GM12875 (cell line): ENCODE data around the gene ADCY9.

Experiments used
- H3K4me3 ChIP-seq: one replicate; pipeline ENCODE4 v1.5.1; 2011; ENCODE audit warnings: low read depth, low read length, control low read depth
- TF ChIP-seq, protein P1 (sequence below): IDR thresholded peaks from 2 replicates; pipeline ENCODE4 v1.5.1; 2011; ENCODE audit warnings: low read depth, mild to moderate bottlenecking, control low read depth, inconsistent platforms, low read length, moderate library complexity, borderline replicate concordance; ENCODE audit not compliant: insufficient read depth

ADCY9 gene

GRCh38 chr16:4113358-4114256 is 2.6 kb downstream of the ADCY9 start:
- TF ChIP-seq, protein P1, sequence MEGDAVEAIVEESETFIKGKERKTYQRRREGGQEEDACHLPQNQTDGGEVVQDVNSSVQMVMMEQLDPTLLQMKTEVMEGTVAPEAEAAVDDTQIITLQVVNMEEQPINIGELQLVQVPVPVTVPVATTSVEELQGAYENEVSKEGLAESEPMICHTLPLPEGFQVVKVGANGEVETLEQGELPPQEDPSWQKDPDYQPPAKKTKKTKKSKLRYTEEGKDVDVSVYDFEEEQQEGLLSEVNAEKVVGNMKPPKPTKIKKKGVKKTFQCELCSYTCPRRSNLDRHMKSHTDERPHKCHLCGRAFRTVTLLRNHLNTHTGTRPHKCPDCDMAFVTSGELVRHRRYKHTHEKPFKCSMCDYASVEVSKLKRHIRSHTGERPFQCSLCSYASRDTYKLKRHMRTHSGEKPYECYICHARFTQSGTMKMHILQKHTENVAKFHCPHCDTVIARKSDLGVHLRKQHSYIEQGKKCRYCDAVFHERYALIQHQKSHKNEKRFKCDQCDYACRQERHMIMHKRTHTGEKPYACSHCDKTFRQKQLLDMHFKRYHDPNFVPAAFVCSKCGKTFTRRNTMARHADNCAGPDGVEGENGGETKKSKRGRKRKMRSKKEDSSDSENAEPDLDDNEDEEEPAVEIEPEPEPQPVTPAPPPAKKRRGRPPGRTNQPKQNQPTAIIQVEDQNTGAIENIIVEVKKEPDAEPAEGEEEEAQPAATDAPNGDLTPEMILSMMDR = no peak
- no peak overlapping the region for H3K4me3 ChIP-seq

DNA sequence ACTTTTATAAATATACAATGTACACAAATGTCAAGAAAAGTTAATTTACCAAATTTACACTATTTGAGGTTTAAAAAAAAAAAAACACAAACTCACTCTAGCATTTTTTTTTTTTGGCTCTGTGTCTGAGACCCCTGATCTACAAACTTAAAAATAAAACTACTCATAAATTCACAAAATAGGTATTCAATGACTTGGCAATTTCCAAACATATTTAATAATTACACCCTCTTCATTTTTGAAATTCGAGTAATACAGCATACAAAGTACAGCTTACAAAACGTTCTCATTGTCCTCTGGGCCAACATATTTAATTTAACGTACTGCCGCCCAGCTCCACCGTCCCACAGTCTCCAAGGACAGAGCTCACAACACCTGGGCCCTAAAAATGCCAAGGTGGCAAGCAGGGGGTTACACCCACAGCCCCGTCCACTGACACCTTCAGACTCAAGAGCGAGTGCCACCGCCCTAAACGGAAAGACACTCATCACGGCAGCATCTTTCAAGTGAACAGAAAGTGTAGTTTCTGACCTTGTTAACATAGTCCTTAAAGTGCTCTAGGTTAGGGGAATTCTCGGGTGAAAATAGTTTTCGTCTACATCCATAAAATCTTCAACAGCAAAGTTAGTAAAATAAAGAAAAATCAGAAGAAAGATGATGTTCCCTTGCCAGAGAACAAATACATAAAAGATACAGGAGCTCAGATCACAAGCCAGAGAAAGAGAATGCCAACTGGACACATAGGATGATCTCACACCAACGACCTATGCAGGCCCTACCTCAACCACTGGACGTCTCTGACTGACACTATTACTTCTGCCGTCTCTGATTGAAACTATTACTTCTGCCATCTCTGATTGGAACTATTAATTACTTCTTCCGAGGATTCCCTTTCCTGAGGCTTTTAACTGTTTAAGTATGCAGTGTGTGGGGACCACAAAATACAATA is 4.2 kb downstream of the ADCY9 start:
- TF ChIP-seq, protein P1 = no peak
- no peak overlapping the region for H3K4me3 ChIP-seq

GRCh38 chr16:4110680-4111079 is 5.6 kb downstream of the ADCY9 start:
- TF ChIP-seq, protein P1 = no peak
- H3K4me3 ChIP-seq = no peak overlapping the region

DNA sequence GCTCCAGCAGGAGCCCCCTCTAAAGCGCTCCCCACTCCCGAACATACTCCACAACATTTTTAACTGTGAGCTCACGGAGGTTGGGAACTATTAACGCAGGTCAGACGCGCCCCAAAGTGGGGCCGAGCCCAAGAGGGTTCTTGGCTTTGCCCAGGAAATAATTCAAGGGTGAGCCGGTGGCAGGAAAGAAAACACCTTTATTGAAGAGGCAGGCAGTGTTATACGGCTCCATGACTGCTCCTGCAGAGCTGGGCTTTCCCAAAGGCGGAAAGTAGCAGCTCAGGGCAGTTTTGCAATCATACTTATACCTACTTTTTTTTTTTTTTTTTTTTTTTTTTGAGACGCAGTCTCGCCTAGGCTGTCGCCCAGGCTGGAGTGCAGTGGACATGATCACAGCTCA is 6.2 kb downstream of the ADCY9 start:
- TF ChIP-seq, protein P1 = no peak

DNA sequence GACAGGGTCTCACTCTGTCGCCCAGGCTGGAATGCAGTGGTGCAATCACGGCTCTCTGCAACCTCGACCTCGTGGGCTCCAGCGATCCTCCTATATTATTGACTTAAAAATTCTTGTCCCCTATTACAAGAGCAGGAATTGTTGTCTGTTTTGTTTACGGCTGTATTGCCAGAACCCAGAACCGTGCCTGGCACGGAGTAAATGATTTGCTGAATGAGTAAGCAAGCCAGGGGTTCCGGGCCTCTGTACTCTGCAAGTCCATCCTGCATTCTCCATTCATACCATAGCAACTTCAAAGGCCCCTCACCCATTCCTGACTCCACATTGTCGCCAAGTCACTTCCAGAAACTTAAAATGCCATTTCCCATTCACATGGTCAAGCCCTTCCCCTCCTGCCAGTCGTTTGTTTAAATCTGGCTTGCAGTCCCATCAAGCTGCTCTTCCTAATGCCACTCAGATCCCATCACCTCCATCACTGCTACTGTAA is 6.9 kb downstream of the ADCY9 start:
- TF ChIP-seq, protein P1 = no peak
- H3K4me3 ChIP-seq = no peak overlapping the region

More for the DNA sequence above, 6.2 kb downstream of the ADCY9 start:
- no peak overlapping the region for H3K4me3 ChIP-seq

GRCh38 chr16:4106516-4106915 is 9.7 kb downstream of the ADCY9 start:
- TF ChIP-seq, protein P1 = no peak
- no peak overlapping the region for H3K4me3 ChIP-seq
